GM18511 (cell line): ENCODE results near the gene GALNT7.
"Not testable (repeated sequence)": the region's sequence is repeated elsewhere in the genome, so short reads cannot be mapped to it uniquely, and the experiment has no call there.

Experiments
- ATAC-seq: cut with Tn5 transposase; IDR thresholded peaks from one replicate; pipeline ENCODE4 v1.9.1; 2021; ENCODE audit warnings: mild to moderate bottlenecking, moderate library complexity; ENCODE audit not compliant: unreplicated experiment

GALNT7 gene, protein sequence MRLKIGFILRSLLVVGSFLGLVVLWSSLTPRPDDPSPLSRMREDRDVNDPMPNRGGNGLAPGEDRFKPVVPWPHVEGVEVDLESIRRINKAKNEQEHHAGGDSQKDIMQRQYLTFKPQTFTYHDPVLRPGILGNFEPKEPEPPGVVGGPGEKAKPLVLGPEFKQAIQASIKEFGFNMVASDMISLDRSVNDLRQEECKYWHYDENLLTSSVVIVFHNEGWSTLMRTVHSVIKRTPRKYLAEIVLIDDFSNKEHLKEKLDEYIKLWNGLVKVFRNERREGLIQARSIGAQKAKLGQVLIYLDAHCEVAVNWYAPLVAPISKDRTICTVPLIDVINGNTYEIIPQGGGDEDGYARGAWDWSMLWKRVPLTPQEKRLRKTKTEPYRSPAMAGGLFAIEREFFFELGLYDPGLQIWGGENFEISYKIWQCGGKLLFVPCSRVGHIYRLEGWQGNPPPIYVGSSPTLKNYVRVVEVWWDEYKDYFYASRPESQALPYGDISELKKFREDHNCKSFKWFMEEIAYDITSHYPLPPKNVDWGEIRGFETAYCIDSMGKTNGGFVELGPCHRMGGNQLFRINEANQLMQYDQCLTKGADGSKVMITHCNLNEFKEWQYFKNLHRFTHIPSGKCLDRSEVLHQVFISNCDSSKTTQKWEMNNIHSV

DNA sequence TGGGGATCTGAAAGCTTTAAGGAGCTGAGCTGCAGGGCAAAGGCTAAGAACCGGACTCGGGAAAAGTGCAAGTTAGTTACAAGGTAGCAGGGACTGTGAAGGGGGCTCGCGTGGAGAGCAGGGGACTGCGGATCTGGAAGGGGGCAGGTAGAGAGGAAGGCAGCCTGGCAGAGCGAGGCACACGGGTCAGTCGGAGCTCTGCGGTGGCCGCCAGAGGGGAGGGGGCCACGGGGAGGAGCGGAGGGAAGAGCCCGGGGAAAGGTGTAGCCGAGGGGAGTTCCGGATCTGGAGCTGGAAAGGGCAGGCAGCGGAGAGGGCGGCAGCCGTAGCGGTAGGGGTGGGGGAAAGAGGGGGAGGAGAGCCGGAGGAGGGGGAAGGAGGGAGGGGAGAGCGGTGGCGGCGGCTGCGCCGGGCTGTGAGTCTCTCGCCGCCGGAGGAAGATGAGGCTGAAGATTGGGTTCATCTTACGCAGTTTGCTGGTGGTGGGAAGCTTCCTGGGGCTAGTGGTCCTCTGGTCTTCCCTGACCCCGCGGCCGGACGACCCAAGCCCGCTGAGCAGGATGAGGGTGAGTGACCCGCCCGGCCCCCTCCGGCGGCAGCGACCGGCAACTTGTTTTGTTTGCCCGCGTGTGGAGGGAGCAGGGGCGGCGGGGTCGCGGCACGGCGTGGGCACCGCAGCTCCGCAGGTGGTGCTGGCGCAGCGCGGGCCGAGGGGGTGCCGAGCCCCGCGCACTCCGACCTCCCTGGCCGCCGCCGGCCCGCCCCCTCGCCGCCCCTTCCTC is at the start of gene GALNT7:
GALNT7 (plus strand) TSS at position 416 of the 782 bp plus-strand sequence; CDS start at position 441, 25 bp downstream.
- peak; percentile 39 for ATAC-seq

DNA sequence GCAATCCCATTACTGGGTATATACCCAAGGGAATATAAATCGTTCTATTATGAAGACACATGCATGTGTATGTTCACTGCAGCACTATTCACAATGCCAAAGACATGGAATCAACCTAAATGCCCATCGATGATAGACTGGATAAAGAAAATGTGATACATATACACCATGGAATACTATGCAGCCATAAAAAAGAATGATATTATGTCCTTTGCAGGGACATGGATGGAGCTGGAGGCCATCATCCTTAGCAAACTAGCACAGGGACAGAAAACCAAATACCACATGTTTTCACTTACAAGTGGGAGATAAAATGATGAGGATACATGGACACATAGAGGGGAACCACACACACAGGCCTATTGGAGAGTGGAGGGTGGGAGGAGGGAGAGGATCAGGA is 49.8 kb upstream of the GALNT7 start:
- not testable (repeated sequence) for ATAC-seq

DNA sequence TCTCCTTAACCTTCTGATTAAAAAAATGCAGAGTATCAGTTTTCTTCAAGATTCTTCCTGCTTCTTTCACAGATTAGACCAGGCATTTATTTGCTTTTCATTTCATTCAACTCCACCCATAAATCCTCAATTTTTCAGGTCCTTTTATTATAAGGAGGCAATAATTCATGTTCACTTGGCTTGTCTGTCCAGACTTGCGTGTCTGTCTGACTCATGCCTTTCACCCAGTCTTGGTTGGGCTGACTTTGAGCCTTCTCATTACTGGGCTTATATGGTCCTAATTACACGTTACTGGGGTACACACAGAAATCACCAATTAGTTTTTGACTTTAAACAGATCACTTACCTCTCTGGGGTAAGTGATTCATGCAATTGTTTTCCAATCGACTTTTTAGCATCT is 48.8 kb upstream of the GALNT7 start:
- no peak for ATAC-seq

DNA sequence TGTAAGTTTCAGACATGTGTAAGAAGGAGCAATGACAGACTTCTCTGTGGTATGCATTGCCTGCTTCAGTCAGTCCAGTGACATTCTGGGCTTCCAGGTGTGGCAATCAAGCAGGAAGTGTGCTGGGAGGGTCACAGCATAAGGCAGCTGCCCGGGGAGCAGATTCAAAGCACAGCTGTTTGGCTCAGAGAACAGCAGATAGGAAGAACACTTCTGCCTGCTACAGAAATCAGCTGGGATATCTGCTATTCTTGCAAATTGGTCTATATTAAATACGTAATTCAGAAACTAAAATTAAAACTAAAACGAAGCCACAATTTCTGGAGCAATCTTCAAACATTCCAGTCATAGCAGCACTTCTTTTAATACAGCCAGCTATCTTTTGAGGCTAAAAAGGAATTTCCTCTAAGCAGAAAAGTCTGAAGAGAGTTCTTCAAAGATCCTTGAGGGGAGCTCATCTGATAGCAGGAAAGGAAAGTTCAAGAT is 47.5 kb upstream of the GALNT7 start:
- ATAC-seq = peak; percentile 99

DNA sequence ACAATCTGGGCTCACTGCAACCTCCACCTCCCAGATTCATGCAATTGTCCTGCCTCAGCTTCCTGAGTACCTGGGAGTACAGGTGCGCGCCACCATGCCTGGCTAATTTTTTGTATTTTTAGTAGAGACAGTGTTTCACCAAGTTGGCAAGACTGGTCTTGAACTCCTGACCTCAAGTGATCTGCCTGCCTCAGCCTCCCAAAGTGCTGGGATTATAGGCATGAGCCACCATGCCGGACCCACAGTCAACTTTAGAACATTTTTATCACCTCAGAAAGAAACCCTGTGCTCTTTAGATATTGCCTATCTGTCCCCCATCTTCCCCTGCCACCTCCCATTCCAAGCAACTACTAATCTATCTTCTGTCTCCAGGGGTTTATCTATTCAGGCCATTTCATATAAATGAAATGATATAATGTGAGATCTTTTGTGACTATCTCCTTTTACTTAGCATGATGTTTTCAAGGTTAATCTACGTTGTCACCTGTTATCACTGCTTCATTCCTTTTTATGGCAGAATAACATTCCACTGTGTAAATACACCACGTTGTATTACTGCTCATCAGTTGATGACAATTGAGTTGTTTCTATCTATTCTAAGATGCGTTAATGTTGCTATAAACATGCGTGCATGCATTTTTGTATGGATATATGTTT is 44.3 kb upstream of the GALNT7 start:
- ATAC-seq = no peak

DNA sequence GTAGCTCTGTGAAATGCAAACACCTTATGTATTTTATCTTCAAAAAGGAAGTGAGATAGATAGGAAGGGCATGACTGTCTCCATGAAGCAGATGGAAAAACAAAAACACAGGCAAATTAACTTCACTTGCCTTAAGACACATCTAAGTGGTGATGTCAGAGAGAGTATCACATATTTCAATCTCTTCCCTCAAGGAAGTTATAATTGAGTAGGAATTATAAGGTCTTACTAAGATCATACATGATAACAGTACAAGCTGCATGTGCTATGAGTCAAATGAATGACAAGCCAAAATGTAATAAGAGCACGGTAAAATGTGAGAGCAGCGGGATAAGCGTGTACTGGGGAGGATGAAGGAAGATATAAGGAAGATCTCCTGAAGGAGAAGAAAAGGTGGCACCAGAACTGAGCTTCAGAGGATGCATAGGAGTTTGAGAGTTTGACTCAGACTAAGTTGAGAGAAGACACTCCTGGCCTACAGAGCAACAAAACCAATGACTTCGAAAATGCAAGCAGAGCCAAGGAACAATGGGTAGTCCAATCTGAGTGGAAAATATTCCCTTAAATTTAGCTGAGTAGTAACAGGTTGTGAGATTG is 43.3 kb upstream of the GALNT7 start:
- no peak for ATAC-seq

DNA sequence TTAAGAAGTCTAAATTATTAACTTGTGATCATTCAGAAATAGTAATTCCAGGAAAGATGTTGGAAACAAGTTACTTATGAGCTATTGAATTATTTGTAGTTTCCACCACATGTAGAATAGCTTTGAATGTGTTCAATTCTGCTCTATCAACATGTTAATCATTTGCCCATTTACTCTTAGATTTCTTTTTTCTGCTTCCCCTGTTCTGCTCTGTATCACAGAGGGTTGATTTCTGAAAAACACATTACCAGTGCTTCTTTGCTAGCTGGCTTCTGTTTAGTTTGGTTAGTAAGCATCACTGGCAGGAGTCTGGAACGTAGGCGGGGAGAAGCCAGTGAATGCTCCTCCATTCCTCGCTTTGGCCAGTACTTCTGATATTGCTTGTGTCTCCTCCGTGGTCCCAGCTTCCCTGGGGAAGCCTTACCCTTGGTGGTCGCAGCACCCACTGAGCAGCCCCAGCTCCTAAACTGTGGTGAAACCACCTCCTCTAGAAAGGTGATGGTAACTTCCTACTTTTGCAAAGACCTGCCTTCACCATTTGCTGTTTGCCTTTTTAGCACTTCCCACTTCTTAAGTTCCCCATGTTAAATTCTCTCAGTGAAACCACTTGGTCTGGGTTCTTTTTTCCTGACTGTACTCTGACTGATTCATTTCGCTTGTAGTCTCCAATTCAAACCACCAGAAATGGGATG is 40.3 kb upstream of the GALNT7 start:
- peak; percentile 38 for ATAC-seq

DNA sequence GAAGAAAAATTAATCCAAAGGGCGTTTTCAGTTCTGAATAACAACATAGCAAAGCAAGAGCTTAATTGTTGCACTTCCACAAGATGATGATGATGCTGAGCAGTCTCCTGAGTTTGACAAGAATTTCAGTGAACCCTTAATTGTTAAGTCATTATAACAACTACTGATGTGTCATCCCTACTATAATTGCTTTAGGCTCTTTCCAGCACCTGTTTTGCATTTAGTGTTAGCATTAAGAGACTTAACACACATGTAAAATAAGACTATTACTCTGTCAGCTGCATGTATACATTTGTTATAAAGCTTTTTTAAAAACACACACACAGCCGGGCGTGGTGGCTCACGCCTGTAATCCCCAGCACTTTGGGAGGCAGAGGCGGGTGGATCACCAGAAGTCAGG is 37.9 kb upstream of the GALNT7 start:
- ATAC-seq = no peak

DNA sequence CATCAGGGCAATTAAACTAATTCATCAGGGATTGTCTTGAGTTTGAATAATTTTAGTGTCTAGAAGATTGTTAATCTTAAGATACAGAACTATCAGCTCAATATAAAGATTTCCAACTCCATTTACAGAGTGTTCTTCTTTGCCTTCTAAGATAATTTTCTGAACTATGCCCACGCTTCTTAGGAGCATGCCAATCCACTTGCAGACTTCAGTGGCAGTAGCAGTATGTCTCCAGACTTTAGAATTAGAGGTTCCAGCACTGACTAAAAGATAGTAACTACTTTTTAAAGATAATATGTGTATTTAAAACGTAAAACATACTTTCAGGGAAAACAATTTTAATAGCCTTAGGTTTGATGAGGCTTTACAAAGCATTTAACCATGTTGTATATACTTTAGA is 34.2 kb upstream of the GALNT7 start:
- no peak for ATAC-seq

DNA sequence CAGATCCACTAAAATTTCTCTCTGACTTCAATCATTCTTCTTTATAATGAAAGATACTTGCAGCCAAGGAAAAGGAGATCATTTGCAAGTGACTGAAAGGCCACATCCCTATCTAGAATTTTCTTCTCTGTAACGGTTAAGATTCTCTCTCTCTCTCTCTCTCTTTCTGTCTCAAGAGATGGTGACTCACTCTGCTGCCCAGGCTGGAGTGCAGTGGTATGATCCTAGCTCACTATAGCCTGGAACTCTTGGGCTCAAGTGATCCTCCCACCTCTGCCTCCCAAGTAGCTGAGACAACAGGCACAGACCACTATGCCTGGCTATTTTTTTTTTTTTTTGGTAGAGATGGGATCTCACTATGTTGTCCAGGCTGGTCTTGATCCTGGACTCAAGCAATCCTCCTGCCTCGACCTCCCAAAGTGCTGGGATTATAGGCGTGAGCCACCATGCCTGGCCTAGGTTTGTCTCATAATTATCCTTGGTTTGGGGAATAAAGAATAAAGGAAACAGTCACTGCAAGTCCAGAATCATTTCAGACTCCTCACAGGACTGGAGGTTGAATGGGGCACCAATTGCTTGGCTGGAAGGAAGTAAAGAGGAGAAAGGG is 33.3 kb upstream of the GALNT7 start:
- no peak for ATAC-seq

DNA sequence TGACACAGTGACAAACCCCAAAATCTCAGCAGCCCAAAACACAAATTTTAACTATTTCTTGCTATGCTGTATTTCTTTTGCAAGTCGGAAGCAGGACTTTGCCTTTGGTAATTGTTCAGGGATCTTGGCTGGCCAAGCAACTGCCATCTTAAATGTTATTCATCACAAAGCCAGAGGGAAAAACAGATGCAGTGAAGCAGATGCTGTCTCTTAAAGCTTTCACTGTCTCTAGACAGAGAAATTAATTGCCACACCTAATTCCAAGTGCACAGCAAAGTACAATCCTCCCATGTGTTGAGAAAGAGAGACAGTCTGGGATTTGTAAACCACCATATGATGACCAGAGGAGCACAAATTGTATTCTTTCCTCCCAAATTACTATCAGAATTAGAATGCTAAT is 30.0 kb upstream of the GALNT7 start:
- no peak for ATAC-seq

DNA sequence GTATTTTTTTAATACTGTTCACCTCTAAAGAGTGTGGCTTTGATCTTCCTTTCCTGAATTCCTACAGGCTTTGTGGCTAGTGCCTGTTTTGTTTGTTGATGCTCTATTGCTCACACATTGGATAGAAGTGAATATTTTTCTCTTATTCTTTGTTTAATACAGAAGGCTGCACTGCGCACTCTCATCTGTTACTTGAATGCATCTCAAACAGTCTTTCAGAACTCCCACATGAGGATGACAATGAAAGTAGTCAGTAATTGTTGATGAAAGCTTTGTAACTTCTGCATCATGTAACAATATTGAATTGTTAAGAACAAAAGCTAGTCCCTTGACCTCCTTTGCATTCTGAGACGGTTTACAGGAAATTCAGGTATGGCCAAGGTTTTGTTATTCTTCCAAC is 29.1 kb upstream of the GALNT7 start:
- no peak for ATAC-seq

DNA sequence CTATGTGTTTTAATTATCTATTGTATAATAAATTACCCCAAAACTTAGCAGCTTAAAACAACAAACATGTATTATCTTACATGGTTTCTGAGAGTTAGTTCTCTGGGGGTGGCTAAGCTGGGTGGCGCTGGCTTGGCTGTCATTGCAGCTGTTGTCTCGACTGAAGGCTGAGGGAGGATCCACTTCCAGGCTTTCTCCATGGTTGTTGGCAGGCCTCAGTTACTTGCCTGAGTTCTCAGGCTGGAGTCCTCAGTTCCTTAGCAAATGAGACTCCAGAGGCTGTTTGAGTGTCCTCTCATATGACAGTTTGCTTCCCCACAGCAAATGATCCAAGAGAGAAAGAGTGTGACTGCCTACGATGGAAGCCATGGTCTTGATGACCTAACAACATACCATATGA is 23.5 kb upstream of the GALNT7 start:
- ATAC-seq = no peak

DNA sequence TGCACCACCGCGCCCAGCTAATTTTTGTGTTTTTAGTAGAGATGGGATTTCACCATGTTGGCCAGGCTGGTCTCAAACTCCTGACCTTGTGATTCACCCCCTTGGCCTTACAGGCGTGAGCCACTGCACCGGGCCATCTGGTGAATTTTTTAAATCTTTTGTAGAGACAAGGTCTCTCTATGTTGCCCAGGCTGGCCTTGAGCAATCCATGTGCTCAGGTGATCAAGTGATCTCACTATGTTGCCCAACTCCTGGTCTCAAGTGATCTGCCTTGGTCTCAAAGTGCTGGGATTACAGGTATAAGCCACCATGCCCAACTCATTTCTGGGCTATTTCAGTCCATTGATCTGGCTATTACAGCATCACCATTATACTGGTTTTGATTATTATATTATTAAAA is 22.2 kb upstream of the GALNT7 start:
- ATAC-seq = no peak

DNA sequence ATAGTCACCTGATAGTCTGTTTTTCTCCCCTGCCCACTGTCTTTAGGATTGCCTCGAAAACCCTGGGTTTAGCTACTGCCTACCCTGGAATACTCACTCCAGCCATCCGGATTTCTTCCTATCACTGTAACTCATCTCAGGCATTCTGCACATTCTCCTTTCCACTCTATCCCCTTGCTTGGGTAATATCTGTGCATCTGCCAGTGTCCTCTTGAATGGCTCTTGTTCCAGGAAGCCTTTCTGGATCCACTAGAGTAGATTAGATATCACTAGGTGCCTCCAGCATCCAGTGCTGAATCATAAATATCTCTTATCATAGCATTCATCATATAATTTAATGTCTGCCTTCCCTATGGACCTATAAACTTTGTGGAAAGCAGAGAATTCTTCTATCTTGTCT is 17.1 kb upstream of the GALNT7 start:
- ATAC-seq = no peak

DNA sequence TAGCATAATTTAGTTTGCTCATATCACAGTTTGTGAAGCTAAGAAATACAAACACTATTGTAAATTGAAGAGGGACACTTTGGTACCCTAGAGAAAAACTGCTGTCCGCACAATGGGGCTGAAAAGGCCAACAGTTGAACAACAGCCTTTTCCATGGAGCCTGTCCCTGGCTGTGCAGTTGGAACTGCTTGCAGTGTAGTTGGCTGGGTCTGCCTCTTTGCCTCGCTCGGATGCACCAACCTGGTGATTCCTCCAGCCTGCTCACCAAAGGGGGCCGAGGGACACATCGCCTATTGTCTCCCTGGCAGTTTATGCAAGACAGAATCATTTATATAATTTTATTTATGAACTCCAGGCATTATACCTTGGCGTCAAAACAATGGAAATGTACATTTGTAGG is 16.5 kb upstream of the GALNT7 start:
- no peak for ATAC-seq

DNA sequence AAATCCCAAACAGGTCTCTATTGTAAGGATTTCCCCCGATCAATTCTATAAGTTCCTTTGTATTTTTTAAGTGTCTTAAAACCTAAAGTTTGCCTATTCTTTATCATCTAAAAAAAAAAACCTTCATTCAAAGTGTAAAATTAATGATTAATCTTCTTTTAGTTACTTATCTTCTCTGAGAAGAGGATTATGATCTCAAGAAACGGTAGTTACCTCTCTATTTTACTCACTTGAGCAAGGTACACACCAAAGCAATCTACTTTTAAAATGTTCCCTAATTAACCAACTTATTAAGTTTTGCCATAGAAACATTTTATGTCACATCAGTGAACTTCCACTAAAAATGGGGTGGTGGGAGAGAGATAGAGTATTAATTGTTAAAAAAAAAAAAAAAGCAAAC is 15.2 kb upstream of the GALNT7 start:
- ATAC-seq = no peak

DNA sequence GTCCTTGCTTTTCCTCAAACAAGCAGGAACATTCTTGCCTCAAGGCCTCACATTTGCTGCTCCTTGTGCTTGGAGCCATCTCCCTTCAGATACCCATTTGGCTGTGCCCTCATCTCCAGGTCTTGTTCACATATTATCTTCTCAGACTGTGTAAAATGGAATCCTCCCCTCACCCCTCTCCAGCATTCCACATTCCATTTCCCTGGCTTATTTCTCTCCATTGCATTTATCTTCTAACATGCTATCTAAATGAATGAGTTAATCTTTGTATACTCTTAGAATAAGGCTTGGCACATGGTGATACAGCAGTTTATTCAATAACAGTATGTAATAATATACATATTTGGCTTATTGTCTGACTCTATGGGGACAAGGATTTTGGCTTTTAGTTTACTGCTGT is 8.8 kb upstream of the GALNT7 start:
- no peak for ATAC-seq

DNA sequence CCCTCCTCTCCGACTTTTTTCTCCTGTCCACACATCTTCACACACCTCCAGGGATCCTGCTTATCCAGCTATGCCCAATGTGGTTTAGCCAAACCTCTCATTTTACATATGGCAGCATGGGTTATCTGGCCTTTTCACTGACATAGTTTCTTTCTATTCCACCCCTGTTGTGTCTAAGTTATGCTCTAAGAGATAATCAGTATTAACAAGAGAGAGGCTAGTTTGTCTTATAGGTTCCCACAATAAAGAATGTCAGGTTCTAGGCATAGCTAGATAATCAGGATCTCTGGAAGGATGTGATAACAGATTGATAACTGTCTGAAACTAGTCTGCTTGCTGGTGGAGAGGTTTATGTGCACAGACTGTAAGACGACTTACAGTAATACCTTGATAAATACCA is 7.7 kb upstream of the GALNT7 start:
- no peak for ATAC-seq

DNA sequence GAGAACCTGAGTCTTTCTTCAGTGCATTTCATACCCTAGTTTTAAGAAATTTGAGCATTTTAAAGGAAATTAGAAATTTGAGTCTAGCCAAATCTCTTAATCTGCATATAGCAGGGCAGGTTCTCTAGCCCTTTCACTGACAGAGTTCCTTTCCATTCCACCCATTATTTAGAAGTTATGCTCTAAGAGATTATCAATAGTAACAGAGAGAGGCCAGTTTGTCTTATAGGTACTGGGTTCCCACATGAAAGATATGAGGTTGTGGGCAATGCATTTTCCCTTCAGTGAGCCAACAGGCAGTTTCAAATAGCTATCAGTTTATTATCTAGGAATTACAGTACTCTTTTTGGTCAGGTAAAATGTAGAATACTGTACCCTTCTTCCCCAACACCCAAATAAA is 7.3 kb upstream of the GALNT7 start:
- ATAC-seq = no peak
